T-helper 2 cell (primary cell): ENCODE measurements around the gene ARL10.

Experiments
- DNase-seq, 5 experiments: peaks; one replicate each; pipeline versions ENCODE4 v3.0.0 to v3.0.0-alpha.2; 2012 to 2022

ARL10 gene

DNA sequence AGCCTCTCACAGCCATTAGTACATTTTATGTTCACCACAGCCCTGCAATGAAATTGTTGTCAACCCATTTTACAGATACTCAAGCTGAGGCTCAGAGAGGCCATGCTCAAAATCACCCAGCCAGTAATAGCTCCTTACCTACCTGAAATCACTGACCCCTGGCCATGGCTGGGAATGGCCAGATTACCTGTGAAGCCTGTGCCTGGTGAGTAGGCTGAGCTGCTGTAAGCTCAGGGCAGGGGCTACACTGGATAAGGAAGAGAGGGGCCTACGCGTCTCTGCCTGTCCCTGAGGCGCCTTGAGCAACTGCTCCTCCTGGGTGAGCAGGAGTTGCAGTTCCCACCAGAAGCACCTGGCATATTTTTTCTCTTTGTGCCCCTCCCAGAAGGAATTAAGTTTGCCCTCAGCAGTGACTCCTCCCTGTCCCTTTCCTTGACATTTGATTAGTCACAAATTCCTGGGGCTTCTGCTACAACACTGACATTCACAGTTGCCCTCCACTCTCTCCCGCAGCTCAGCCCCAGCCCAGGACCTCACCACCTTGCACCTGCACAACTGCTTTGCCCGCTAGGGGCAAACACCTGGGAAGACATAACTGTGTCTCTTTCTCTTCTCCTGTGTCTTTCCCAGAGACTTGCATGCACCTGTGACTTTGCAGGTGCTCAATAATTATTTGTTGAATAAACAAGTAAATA is 45.3 kb downstream of the ARL10 start:
- no peak for DNase-seq

DNA sequence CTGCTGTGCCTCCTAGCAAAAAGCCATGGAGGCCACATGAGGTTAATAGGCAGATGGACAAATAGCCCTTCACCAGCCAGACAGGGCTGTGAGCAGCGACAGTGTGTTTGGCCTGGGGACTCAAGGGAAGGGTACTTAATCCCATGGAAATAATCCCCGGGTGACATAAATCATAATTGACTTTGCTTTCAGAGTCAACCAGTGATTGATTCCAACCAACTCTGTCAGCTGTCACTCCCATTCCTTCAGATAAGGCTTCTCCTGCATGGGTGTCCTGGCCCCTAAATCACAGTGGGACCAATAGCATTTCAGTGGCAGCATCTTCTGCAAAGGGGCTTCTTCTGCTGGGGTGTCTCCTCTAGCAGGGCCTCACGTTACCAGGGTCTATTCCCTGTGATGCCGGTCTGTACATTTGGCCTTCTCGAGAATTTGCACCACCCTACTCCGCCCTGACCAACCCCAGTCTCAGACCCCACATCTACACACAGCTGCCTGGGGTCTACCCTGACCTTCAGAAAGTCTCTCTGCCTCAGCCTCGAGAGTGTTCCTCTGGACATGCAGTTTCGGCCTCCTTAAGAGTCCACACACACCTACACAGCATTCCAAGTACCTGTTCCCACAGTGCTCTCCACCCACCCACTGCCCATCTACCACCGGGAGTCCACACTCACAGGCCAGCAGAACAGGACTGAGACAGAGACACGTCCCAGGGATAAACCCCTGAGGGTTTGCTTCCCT is 47.4 kb downstream of the ARL10 start:
- no peak for DNase-seq

DNA sequence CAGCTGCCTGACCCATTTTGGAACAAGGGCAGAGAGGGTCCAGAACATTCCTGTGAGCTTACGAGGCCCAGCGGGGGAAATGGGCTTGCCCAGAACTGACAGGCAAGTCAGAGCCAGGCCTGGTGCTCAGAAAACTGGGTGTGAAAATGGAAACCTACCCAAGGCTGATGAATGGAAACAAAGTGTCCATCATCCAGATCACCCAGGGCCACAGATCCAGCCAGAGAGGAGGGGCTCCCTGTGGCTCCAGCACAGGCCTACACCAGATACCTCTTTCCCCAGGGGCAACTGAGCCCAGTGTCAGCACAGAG is 47.9 kb downstream of the ARL10 start:
- no peak for DNase-seq

DNA sequence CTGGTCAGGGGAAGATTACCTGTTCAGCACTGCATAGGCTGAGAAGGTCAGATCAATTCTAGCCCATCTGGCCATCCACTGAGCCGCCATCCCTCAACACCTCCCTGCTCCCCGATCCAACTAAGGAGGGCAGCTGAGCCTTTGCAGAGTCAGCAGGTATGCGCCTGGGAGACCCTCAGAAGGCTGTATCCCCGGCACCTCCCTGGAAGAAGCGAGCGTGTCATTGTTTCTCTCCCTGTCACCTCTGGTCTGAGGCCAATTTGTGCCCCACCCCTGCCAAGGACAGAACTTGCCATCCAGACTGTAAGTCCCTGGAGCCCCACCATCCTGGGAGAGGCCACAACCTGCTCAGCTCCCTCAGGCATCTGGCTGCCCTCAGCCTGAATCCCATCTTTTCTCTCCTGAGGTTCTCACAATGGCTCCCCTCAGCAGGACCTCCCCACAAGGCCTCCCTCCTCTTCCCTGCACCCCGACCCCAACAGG is 48.5 kb downstream of the ARL10 start:
- no peak for DNase-seq

DNA sequence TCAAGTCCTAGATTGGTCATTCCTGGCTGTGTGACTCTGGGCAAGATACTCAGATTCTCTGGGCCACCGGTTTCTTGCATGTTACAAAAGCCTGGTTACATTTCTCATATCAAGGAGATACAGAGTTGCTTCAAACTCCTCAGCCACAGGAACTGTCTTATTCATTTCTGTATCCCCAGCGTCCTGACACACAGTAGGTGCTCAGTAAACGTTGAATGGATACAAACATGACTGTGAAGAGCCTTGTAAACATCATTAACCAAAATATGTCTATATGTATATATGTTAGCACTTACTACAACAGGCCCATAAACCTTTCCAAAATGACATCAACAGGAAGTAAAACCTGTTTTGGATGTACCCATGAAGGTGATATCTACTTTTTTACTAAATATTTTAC is 49.4 kb downstream of the ARL10 start:
- peak in 1 of 5 experiments; percentile 22 for DNase-seq

DNA sequence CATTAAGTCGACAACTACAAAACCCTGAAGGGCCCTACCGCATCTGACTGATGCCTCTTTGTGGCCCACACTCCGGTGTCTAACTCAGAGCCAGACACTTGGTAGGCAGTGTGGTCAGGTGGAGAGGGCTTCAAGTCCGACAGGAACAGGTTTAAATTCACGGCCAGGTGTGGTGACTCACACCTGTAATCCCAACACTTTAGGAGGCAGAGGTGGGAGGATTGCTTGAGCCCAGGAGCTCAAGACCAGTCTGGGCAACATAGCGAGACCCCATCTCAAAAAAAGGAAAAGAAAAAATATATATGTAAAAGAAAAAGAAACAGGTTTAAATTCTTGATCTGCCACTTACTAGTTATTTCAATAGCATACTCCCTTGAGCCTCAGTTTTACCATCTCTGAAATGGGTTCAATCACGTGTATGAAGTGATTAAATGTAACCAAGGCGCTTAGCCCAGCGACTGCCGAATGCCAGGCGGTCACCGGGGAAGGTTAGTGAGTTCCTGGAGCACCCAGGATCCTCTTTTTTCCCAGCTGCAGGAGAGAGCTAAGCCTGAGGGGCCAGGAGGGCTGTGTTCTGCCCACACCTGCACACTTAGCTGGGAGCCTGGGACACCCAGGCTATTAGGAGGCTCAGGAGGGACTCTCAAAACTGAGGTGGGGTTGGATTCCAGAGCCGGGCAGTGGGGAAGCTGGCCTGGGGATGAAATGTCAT is 50.1 kb downstream of the ARL10 start:
- DNase-seq, result no peak

DNA sequence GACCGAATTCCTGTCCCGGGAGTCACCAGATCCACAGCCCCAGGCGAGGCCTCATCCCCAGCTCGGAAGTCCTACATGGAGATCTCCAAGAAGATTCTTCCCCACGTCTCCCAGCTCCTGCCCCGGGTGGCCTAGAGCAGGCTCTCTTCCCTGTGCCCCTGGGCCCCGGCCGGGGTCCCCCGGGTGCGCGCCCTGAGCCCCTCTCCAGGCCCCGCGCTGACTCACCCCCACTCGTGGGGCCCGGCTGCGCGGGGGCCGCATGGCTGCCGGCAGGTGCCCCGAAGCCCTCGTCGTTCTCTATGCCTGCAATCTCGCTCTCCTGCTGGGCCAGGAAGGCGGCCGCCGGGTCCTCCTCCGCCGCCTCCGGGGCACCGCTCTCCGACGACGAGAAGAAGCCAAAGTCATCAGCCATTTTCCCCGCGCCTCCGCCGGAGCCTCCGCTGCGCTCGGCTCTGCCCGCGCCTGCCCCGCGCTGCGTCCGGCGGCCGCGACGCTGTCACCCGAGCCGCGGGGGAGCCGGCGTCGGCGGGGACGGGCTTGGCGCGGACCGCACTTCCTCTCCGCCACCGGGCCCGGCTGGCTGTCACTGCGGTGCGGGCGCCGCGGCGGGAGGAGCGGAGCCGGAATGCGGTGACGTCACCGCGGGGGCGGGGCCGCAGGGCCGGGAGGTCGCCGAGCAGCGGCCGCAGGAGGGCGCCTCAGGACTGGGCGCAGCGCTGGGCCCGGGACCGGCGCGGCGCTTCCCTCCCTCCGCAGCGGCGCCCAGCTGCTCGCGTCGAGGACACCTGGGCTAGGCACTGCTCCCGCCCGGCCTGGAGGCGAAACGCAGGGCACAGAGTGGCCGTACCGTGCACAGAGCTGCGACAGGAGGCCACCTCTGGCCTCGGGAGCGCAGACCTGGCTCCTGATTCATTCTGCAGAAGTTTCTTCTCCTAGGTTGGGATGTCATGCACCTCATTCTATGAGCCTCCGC is 51.0 kb downstream of the ARL10 start, which contains the start of gene CLTB:
CLTB (minus strand) TSS at position 588 of the 973 bp plus-strand sequence; CDS start at position 412, 176 bp downstream.
- DNase-seq, result peak; percentile 80 to 91 (median 89)

DNA sequence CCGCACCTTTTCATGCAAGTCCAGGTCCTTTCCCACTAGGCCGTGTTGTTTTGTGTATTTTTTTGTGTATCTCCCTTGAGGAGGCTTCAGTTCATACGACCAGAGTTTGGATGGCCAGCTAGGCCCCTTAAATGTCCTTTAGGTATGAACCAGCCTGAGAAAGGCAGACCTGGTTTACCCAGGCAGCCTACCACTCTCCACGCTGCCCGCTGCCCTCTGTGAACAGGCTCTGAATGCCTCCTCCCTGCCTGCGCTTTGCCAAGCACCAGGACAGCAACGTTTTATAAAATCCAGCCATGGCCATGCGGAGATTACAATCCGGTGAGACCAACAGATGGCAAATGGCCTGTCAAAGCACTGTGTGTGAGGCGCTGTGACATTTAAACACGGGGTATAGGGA is 51.7 kb downstream of the ARL10 start:
- DNase-seq, result no peak

DNA sequence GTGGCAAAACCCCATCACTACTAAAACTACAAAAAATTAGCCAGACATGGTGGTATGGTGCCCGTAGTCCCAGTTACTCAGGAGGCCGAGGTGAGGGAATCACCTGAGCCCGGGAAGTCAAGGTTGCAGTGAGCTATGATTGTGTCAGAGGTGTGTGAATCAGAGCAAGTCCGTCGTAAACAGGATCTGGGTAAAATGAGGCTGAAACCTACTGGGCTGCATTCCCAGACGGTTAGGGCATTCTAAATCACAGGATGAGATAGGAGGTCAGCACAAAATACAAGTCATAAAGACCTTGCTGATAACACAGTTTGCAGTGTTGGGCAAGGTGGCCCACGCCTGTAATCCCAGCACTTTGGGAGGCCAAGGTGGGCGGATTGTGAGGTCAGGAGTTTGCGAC is 53.0 kb downstream of the ARL10 start:
- DNase-seq, result no peak

DNA sequence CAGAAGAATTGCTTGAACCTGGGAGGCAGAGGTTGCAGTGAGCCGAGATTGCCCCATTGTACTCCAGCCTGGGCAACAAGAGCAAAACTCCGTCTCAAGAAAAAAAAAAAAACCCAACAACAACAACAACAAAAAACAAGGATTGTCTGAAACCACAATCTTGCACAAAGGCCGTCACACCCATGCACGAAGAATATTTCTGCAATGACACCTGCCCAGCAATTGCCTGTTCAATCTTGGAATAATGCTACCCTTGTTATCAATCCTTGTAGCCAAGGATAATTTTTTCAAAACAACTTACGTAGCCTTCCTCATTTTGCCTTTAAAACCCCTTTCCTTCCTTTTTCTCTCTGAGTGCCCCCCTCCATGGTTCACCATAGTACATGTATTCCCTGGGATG is 54.8 kb downstream of the ARL10 start:
- DNase-seq, result no peak

DNA sequence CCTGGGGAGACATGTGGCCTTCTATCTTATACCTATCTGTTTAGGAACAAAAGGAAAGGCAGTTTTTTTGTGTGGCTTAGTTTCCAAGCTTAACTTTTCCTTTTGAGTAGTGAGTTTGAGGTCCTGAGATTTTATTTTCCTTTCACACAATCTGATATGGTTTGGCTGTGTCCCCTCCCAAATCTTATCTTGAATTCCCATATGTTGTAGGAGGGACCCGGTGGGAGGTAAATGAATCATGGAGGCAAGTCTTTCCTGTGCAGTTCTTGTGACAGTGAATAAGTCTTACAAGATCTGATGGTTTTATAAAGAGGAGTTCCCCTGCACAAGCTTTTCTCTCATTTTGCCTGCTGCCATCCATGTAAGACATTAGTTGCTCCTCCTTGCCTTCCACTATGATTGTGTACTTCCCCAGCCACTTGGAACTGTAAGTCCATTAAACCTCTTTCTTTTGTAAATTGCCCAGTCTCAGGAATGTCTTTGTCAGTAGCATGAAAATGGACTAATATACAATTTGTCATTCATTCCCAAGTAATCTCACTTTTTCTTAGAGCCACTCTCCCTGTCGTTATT is 55.8 kb downstream of the ARL10 start:
- DNase-seq, result no peak

DNA sequence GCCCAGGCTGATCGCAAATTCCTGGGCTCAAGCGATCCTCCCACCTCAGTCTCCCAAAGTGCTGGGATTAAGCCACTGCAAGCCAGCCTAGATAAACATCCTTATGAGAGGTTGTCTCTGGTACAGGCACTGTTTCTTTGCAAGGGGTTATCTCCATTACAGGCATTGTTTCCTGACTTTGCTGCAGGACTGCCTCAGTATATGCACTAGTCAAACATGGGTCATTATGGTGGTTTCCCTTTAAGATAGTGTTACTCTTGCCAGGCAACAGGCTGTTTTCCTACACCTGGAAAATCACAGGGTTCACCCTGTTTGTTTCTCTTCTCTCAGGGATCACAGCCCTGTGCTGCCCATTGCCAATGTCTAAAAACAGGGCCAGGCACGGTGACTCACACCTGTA is 58.9 kb downstream of the ARL10 start:
- DNase-seq, result no peak

DNA sequence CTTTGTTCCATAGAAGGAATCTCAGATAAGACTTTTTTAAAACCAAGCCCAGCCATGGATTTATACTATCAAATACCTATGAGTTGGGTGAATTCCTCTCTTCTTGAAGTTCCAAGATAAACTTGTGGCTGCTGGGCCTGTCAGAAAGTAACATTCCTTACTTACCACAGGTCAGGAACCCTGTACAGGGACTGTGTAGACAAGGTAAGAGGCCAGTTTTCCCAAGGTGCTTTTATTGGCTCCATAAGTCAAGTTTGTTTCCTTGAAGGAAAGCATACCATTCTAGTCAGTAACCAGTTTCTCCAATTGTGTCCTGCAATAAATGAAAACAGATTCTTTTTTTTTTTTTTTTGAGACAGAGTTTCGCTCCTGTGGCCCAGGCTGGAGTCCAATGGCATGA is 59.9 kb downstream of the ARL10 start:
- no peak for DNase-seq

DNA sequence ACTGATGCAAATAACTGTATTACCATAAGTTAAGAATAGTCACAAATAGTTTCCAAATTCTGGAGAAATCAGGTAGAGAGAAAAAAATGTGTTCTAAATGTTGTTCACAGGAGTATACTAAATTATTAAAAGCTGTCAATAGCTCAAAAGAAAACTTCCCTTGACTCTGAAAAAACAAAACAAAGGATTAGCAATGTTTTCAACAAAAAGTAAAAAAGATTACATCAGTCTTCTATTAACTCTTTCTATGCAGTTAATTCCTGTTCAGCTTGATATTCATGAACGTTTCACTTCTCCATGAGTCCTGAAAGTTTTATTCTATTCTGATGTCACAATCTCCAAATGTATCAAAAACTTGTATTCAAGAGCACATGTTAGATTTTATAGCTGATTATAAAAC is 60.5 kb downstream of the ARL10 start:
- DNase-seq, result no peak

DNA sequence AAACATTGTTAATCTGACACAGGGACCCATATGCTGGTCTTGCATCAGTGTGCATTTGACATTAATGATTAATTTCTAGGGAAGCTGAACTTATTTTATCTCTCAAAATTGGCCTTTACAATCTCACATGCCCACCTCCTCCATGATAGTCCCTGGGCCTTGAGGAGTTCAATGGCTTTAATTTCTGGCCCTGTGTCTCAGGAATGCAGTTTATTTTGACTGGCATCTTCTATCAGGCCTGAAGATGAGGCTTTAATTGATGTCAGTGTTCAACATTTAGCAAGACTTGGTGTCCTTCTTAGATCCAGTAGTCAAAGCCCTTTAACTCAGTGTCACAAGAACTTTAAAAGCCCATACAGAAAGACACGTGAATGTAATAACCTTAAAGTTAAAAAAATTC is 61.6 kb downstream of the ARL10 start:
- DNase-seq, result no peak

DNA sequence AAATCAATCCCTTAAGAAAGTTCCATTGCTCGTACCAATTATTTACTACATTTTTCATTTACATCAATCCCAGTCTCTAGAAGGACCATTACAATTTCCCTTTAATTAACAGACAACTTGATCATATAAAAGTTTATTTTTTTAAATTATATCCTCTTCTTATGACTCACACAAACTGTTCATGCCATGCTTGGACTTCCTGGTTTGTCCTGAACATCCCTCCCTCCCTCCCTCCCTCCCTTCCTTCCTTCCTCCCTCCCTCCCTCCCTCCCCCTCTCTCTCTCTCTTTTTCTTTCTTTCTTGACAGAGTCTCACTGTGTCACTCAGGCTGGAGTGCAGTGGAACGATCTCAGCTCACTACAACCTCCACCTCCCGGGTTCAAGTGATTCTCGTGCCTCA is 62.7 kb downstream of the ARL10 start:
- no peak for DNase-seq

DNA sequence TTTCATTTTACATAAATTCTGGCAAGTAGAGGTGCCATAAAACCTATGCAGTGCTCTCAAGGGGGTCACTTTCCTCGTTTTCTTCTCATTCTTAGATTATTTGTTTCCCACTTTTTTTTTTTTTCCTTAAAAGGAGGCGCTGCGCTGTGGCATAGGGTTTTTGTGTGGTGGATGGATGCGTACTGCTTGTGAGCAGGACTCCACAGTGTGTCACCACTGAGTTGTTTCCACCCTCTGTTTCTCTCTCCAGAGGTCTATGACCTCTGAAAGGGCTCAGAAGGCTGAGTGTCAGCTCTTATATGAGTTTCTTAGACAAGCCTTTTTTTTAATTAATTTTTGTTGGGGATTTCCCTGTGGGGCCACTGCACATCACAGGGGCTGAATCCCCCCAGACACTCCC is 64.7 kb downstream of the ARL10 start:
- peak in 1 of 5 experiments; percentile 24 for DNase-seq
